Activated CD4-positive, CD25-positive, alpha-beta regulatory T cell (primary cell): ENCODE data around the gene RPLP2.

Experiments used
- DNase-seq, 4 experiments: peaks; one replicate each; lab custom pipeline; 2025; lab: John Stamatoyannopoulos, UW

Gene RPLP2

GRCh38 chr11:809287-810039 lies at the start of gene RPLP2:
RPLP2 (plus strand) TSS chr11:809967; CDS start chr11:810235, 268 bp downstream.
- DNase-seq: peak; percentile 95 to 98 (median 96)

DNA sequence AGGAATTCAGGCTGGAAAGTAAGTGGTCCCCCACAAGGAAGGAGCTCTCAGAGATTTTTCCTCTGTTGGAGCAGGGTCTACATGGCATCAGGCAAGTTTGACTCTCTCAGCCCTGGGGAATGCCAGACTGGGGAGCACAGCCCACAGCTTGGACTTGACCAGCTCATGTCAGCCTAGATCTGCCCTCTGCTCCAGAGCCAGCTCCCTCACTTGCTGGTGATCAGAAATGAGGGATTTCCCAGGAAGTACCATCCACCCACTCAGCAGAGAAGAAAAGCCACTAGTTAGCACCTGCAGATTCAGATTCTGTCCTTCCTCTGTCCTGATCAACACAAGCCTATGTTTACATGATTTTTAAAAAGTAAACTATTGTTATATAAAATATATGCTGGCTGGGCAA lies 49.5 kb upstream of the RPLP2 start:
- DNase-seq: no peak

DNA sequence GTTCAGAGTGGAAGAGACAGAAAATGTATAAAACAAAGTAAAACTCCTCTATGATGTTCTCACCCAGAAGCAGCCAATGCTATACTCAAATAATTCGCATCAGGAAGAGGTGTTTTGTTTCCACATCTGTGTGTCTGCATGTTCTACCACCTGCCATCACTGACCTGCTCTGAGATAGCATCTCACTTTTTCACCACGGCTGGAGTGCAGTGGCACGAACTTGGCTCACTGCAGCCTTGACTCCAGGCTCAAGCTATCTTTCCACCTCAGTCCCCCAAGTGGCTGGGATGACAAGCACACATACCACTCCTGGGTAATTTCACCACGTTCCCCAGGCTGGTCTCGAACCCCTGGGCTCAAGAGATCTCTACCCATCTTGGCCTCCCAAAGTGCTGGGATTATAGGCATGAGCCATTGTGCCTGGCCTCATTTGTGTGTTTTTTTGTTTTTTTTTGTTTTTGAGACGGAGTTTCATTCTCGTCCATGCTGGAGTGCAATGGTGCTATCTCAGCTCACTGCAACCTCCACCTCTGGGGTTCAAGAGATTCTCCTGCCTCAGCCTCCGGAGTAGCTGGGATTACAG lies 48.1 kb upstream of the RPLP2 start:
- DNase-seq: no peak

GRCh38 chr11:762421-763072 lies 47.2 kb upstream of the RPLP2 start:
- no peak for DNase-seq

DNA sequence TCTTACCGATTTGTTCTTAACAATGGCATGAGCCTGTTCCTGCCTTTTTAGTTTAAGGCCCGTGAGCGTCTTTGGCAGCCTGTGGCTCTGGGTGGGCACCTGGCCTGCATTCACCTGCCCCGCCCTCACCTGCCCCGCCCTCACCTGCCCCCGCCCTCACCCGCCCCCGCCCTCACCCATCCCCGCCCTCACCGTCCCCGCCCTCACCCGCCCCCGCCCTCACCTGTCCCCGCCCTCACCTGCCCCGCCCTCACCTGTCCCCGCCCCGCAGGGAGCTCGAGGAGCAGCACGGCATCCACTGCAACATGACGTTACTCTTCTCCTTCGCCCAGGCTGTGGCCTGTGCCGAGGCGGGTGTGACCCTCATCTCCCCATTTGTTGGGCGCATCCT lies 46.7 kb upstream of the RPLP2 start:
- DNase-seq: no peak

- no peak for DNase-seq
Observed at GRCh38 chr11:763549-764321, 46.0 kb upstream of the RPLP2 start.

GRCh38 chr11:764322-765024 lies 45.3 kb upstream of the RPLP2 start:
- no peak for DNase-seq

GRCh38 chr11:765025-765801 lies 44.6 kb upstream of the RPLP2 start:
- peak in 3 of 4 experiments; percentile 34 to 53 (median 50) for DNase-seq

DNA sequence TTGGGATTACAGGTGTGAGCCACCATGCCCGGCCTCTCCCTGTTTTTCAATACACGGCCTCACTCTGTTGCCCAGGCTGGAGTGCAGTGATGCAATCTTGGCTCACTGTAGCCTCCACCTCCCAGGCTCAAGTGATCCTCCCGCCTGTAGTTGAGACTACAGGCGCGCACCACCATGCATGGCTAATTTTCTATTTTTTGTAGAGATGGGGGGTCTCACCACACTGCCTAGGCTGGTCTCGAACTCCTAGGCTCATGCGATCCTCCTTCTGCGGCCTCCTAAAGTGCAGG lies 44.0 kb upstream of the RPLP2 start:
- no peak for DNase-seq

GRCh38 chr11:766106-766935 lies 43.4 kb upstream of the RPLP2 start:
- no peak for DNase-seq

DNA sequence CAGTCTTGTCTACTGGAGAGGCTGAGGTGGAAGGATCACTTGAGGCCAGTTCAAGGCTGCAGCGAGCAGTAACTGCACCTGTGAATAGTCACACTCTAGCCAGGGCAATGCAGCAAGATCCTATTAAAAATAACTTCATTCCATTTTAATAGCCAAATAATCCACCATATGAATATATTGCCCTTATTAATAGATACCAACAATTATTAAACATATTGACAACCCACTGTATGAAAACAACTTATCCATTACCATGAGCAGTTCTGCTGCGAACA lies 42.9 kb upstream of the RPLP2 start:
- no peak for DNase-seq

GRCh38 chr11:767238-767637 lies 42.5 kb upstream of the RPLP2 start:
- no peak for DNase-seq

GRCh38 chr11:769887-770641 lies 39.7 kb upstream of the RPLP2 start:
- DNase-seq: no peak

- no peak for DNase-seq
Observed at GRCh38 chr11:770642-771616, 38.8 kb upstream of the RPLP2 start.

DNA sequence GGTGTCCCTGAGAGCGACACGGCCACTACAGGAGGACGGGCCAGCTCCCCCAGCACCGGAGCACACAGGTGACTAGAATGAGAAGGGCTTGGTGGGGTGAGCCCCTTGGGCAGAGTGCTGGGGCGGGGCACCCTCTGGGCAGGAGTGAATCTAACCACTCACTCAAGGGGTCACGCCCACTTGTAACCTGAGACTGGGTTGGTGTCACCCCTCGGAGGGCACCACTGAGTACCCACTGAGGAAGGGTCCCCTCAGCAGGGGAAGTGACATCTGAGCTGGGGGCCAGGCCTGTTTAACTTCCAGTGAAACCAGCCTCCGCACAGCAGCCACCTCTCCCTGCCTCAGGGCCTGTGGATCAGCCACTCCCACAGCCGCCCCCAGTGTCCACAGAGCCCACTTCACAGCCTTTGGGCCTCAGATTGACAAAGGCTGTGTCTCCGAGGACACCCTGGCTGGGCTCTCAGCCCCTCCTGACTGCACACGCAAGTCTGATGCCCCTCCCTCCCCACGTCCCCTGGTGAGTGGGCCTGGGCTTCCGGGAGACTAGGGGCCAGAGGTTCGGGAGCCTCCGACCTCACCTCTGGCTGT lies 38.1 kb upstream of the RPLP2 start:
- no peak for DNase-seq

GRCh38 chr11:772429-773390 lies 37.1 kb upstream of the RPLP2 start:
- DNase-seq: no peak

DNA sequence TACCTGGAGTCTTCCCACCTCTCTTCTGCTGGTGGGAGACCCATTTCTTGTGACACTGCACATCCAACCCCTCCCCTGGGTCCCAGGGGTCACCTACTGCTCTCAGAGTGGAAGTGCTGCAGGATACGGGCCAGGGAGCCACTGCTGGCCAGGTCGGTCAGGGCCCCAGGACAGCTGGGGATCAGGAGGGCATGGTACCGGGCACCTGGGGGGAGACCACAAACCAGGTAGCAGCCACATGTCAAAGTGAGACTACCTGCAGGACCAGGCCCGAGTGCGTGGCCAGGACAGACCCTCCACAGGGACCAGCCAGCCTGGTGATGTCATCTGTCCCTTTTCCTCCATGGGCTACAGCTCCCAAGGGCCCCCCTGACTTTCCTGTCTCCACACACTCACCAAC lies 36.3 kb upstream of the RPLP2 start:
- DNase-seq: no peak
